GDM1 (cell line): Measurements from ENCODE around the gene RAB25.
"Not testable (repeated sequence)": the region's sequence is repeated elsewhere in the genome, so short reads cannot be mapped to it uniquely, and the experiment has no call there.

Source experiments
- DNase-seq: peaks from one replicate; lab custom pipeline; 2025; lab: John Stamatoyannopoulos, UW

The RAB25 gene

DNA sequence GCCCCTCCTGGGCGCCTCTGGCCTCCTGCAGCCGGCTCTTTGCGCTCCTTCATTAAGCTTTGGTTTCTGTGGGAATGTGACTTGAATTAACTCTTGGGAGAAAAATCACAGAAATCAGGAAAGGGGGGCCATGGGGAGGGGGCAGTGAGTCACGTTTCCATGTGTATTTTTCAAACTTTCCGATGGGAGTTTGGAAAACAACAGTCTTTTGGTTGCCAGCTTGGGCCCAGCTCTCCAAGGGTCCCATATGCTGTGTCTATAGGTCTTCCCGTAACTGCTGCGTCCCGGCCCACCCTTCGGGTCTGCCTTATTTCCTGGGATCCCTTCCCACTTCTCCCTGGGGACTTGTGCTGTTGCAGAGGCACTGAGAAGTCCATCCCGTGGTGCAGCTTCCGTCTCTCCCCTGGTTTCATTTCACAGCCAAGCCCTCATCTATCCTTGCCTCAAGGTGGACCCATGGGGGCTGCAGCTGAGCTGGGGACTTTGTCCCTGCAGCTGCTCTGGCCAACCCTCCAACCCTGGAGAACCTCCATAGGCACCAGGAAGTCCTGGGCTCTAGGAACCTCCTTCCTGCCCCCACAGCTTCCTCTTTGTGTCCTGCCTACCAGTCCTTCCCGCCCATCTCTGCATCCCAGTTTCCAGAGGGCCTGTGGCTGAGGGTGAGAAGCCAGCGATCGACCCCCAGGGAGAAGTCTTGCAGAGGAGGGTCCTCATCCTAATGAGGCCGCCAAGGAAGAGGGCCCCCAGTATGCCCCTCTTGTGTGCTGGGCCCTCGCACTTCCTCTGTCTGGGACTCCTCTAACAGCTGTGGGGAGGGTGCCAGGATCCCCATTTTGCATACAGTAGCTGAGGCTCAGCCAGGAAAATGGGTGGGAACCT lies 41.9 kb downstream of the RAB25 start:
- DNase-seq: no peak

DNA sequence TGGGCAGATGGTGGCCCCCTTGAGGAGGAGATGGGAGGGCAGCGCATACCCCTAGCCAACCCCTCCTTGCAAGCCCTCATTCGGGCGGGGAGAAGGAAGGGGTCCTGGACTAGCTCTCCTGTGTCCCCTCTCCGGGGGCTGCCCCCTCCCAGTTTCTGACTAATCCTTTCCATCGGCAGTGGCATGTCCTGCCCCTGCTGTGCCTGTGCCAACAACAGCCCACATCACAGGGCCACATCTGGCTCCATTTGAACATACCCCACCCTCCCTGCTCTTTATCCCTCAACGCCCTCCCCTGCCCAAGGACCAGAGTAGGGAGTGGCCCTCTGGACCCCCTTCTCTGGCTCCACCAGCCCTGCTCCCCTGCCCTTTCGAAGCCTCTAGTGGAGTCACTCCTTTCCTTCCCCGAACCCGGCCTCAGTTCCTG lies 42.6 kb downstream of the RAB25 start:
- no peak for DNase-seq

GRCh38 chr1:156104065-156104810 lies 43.3 kb downstream of the RAB25 start:
- DNase-seq: no peak

DNA sequence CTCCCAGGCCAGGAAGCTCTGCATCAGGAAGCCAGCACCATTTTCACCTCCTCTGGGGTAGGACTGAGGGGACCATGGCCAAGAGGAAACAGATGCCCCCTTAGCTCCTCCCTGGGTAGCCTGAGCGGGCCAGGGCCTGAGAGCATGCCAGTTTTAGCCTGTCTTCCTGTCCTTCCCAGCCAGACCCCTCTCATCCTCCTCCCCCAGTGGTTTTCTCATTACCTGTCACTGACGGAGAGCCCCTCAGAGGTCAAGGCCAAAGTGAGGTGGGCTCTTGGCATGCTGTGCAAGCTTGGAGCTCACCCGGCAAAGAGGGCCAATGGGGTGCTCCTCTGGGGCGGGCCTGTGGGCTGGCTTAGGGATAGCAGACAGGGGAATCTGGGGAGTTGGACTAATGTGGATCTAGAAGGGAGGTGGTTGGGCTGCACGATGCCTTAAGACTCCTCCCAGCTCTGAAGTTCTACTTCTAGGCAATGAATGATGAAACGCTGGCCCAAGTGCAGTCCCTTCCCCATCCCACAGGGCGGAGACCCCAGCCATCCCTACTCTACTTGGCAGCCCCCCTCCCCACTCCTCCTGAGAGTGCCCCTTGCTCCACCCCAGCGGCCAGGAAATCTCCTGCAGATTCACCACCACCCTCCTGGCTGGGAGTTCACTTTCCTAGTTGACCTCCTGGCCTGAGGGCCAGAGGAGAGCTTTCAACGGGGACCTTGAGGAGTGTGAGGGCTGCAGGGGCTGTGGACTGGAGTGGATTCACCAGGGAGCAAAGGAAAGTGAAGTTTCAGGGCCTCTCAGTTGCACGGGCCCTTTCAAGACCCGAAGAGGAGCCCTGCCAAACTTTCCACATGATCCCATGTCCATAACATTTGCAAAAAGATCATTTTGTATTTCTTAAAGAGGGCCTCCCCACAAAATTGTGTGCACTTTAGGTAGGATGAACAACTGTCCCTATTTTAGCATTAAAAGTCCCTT lies 44.2 kb downstream of the RAB25 start:
- no peak for DNase-seq

DNA sequence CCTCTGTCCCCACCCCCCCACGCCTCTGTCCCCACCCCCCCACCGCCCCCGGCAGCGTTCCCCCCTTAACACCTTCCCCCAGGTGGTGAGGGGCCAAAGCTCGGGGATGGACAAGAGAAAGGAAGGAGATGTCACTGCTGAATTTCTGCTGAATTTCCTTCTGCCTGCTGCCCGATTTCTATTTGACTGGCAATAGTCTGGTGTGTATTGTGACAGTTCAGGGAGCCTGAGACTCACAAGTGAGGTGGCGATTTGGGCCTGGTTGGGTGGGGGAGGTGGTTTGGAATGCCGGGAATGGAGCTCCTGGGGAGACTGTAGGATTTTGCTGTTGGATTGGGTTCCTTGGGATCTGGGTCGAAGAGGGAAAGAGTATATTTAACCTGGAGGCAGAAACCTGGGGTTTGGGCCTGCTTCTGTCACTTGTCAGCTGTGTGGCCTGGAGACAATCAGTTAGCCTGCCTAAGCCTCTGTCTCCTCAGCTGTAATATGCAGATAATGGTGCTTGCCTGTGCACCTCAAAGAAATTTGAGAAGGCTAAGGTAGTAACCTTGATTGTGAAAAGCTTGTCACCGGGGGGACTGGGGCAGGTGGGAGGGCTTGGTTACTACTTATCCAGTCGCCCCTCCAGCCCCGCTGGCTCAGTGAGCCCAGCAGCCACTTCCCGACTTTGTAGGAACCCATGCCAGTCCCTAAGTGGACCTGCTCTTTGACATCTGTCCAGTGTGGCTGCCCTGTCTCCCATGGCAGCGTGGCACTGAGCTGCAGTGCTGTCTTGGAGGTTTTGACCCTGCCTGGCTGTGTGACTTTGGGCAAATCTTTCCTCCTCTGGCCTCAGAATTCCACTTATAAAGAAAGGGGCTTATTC lies 45.9 kb downstream of the RAB25 start:
- no peak for DNase-seq

- no peak for DNase-seq
Observed at GRCh38 chr1:156108057-156108456, 47.1 kb downstream of the RAB25 start.

DNA sequence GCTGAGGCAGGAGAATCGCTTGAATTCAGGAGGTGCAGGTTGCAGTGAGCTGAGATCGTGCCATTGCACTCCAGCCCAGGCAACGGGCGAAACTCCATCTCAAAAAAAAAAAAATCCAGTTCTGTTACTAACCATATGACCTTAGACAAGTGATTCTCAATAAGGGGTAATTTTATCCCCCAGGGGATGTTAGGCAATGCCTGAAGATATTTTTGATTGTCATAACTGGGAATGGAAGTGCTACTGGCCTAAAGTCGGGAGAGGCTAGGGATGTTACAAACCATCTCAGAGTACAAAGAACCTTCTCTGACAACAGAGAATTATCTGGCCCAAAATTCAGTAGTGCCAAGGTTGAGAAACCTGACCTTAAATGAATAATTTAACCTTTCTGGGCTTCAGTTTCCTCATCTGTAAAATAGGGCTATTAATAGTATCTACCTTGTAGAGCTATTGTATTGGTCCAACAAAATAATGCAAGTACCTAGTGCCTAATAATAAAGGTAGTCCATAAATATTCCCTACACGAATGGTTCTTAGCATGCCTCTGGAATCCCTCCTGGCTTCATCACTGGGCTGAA lies 47.8 kb downstream of the RAB25 start:
- no peak for DNase-seq

DNA sequence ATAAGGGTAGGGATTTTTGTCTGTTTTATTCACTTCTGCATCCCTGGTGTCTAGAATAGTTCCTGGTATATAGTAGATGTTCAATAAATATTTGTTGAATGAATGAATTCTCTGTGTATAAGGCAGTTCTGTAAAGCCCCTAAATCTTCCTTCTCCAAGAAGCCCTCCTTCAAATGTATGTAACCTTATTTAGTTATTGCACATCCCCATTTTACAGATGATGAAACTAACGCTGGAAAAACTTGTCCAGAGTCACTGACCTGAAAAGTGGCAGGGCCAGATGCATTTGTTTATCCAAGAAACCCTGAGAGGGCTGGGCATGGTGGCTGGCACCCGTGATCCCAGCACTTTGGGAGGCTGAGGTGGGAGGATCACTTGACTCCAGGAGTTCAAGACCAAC lies 49.3 kb downstream of the RAB25 start:
- DNase-seq: no peak

GRCh38 chr1:156111355-156111962 lies 50.5 kb downstream of the RAB25 start:
- no peak for DNase-seq

DNA sequence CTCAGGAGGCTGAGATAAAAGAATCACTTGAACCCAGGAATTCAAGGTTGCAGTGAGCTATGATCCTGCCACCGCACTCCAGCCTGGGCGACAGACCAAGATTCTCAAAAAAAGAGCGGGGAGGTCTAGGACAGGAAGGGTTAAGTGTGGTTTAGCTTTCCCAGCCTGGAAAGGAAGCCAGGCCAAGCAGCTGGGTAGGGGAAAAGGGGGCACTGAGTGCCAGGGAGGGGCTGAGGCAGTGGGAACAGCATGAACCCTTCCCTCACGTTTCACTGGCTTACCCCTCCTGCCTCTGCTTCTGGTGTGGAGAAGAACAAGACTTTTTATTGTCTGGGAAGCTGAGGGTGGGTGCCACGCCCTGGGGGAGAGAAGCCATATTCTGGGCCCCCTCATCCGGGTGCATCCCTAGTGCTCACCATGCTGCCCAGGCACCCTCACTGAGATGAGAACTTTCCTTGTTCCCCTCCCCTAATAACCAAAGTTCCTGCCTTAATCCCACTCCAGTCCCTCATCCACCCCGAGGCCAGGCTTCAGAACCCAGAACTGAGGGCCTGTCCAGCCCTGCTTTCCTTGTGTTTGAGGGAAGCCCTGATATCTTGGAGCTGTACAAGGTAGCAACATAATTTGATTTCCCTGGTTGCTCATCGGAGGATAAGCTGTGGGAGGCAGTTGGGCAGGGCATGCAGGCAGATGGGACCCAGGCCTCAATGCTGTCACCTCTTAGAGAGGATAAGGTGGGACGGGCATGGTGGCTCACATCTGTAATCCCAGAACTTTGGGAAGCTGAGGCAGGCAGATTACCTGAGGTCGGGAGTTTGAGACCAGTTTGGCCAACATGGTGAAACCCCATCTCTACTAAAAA lies 51.5 kb downstream of the RAB25 start:
- DNase-seq: no peak

GRCh38 chr1:156113282-156113950 lies 52.5 kb downstream of the RAB25 start:
- DNase-seq: no peak

DNA sequence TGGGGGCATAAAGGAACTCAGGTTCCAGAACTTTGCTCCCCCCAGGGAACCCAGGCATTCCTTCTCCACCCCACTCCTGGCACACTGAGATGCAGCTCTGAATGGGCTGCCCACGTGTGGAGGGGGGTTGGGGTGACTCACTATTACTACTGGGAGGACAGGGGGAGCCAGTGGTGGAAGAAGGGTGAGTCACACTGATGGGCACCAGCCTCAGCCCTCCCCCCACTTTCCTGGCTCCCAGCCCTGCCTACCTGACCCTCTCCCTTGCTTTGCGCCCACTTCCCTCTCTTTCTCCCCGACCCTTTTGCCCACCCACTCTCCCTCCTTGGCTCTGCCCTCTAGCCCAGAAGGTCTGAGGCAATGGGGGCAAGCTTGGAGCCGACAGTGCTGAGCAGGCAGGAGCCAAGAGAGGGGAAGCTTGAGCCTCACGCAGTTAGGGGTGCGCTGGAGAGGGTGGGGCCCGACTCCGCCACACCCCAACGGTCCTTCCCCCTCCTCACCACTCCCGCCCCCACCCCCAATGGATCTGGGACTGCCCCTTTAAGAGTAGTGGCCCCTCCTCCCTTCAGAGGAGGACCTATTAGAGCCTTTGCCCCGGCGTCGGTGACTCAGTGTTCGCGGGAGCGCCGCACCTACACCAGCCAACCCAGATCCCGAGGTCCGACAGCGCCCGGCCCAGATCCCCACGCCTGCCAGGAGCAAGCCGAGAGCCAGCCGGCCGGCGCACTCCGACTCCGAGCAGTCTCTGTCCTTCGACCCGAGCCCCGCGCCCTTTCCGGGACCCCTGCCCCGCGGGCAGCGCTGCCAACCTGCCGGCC lies 53.4 kb downstream of the RAB25 start, which contains the start of gene LMNA:
TSS of gene LMNA (plus strand) at position 611 of the 818 bp plus-strand sequence. CDS start 208 bp downstream, outside the sequence.
- DNase-seq: peak; percentile 46

GRCh38 chr1:156114919-156115513 lies 54.1 kb downstream of the RAB25 start:
- DNase-seq: no peak

DNA sequence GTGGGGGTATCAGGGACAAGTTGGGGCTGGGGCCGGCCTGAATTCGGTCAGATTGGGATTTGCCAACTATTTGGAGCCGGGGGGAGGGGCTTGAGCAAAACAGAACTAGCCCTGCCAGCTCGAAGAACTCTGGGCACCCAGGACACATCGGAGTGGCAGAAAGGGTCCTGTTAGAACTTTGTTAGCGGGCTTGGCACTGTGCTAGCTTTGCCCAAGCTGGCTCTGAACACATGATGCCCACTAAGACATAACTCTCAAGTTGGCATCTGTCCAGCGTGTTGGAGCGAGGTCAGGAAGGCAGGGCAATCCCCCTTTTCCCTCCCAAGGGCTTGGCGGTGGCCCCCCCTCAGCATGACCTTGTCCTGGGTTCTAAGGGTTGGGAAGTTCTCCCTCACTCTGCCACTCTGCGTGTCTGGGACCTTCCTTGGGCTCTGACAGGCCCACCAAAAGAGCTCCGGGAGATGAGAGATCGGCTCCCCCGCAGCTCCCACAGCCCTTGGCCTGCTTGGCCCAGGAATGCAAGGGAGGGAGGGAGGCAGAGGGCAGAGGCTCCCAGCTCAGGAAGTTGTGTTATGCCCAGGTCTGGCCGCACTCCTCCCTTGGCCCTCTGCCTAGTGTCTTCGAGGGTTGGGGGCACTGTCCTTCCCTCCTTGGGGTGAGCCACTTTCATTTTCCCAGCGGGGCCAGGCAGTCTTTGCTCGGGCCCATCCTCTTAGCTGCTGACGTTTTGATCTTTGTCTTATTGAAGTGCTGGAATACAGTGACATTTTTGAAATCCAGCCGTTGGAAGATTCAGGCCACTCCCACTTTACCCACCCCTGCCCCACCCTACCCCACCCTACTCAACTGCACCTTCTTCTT lies 54.8 kb downstream of the RAB25 start:
- no peak for DNase-seq

GRCh38 chr1:156116731-156117130 lies 55.8 kb downstream of the RAB25 start:
- DNase-seq: not testable (repeated sequence)
